Activated naive CD4-positive, alpha-beta T cell treated with anti-CD3 and anti-CD28 coated beads for 36 hours (primary cell): Measurements from ENCODE around the gene FAM20C. TPM values are rescaled to one million over a fixed set of nuclear protein-coding genes. Genes with fewer than 3 reads are reported as not detected.

Source experiments
- CTCF ChIA-PET: fragments of 350-600 bp; sonication (Branson Sonifier 250); formaldehyde crosslinking; loops from one replicate; lab custom pipeline; 2021; ENCODE audit warnings: antibody characterized with exemption; lab: Charles Lee
- DNase-seq: peaks from one replicate; pipeline ENCODE4 v3.0.0-alpha.2; 2020
- H3K27ac Mint-ChIP-seq: one replicate; pipeline ENCODE4 v1.8.0; 2021; ENCODE audit warnings: mild to moderate bottlenecking, mixed read lengths
- H3K27me3 Mint-ChIP-seq: one replicate; pipeline ENCODE4 v1.8.0; 2021; ENCODE audit warnings: low read depth, mixed read lengths
- H3K36me3 Mint-ChIP-seq: one replicate; pipeline ENCODE4 v1.8.0; 2021; ENCODE audit warnings: low read depth, mixed read lengths
- H3K4me1 Mint-ChIP-seq: one replicate; pipeline ENCODE4 v1.8.0; 2021; ENCODE audit warnings: low read depth, mixed read lengths
- H3K4me3 Mint-ChIP-seq: one replicate; pipeline ENCODE4 v1.8.0; 2021; ENCODE audit warnings: mild to moderate bottlenecking, moderate library complexity, mixed read lengths
- H3K9me3 Mint-ChIP-seq: one replicate; pipeline ENCODE4 v1.8.0; 2021; ENCODE audit warnings: mixed read lengths
- intact Hi-C: fragments of 100-400 bp; cut with micrococcal nuclease; formaldehyde crosslinking; loops from one replicate; pipeline ENCODE4 v1.15.1; 2023
- total RNA-seq, 2 experiments: library from RNA; stranded (reverse); gene quantifications; one replicate each; pipeline ENCODE4 v1.2.3, GENCODE V29; 2021

Gene FAM20C
- total RNA-seq, 2 experiments from 2014 or later: 0.26 to 0.91 TPM

DNA sequence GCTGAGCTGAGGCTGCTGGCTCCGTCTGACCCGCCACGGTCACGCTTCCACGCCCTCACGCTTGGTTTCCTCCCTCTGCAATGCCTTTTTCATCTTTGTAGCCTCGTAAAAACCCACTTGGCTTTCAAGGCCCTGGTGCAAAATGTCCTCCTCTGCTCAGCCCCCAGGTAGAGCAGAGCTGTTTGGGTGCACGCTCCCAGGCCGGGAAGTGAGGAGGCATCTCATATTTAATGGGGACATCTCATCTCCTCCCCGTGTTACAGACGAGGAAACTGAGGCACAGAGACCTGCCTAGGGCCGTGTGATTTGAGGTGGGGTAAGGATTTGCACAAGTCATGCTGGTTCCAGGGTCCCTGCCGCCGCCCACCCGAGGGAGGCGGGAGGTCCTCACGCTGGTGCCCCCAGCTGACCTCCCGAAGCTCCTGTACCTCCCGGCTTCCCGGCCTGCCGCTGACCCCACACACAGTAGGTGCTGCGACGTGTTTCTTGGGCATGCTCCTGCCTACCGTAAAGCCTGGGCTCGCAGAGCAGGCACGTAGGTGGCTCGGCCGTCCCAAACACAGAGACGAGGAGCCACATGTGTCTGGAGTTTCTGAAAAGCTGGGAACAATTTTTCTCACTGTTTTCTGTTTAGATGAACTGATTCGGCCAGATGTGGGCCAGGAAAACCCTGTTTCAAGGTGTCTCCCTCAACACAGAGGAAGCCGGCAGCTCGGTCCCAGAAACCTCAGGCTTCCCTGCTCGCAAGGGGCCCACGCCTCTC, 109.1 kb downstream of the FAM20C start:
- H3K4me1 Mint-ChIP-seq: no peaks in the 10 kb centered on the region
- intact Hi-C loops: no loop called here
- CTCF ChIA-PET: no interaction called here
- no peaks in the 10 kb centered on the region for H3K27me3 Mint-ChIP-seq
- H3K9me3 Mint-ChIP-seq: no peaks in the 10 kb centered on the region
- no peak for DNase-seq
- H3K4me3 Mint-ChIP-seq: no peak overlapping the region
- H3K27ac Mint-ChIP-seq: no peak overlapping the region
- no peaks in the 10 kb centered on the region for H3K36me3 Mint-ChIP-seq

DNA sequence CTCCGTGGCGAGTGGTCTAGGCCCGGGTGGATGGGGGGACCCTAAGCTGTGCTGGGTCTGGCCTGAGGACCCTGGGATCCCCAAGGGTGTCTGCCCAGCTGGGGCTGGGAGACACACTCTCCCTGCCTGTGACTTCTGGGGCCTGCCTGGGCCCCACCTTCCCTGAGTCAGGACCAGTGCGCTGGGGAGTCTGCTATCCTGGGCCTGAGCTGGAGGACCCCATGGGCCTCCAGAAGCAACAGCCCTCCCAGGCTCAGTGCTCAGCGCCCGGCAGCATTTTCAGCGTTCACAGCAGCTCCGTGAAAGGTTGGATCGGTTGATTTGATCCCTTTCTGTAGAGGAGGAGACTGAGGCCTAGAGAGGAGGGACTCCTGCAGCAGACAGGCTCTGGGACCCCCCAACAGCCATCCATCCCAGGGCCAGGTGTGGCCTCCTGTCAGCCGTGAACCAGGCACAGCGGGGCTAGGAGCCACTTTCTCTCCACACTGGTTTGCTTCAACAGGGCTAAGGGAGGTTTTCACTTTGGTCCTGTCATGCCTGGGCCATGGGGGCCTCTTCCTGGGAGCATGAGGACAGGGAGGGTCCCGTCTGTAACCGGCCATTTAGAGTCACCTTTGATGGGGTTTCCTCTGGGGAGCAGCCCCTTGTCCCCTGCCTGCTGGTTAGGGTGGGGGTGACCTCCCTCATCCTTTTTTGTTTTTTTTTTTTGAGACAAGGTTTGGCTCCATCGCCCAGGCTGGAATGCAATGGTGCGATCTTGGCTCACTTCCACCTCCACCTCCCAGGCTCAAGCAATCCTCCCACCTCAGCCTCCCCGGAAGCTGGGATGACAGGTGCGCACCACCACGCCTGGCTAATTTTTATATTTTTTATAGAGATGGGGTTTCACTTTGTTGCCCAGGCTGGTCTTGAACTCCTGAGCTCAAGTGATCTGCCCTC, 110.0 kb downstream of the FAM20C start:
- DNase-seq: no peak
- H3K27ac Mint-ChIP-seq: no peak overlapping the region
- H3K9me3 Mint-ChIP-seq: no peaks in the 10 kb centered on the region
- CTCF ChIA-PET: no interaction called here
- no peaks in the 10 kb centered on the region for H3K36me3 Mint-ChIP-seq
- no peaks in the 10 kb centered on the region for H3K4me1 Mint-ChIP-seq
- H3K27me3 Mint-ChIP-seq: no peaks in the 10 kb centered on the region
- H3K4me3 Mint-ChIP-seq: no peak overlapping the region
- intact Hi-C loops: no loop called here

DNA sequence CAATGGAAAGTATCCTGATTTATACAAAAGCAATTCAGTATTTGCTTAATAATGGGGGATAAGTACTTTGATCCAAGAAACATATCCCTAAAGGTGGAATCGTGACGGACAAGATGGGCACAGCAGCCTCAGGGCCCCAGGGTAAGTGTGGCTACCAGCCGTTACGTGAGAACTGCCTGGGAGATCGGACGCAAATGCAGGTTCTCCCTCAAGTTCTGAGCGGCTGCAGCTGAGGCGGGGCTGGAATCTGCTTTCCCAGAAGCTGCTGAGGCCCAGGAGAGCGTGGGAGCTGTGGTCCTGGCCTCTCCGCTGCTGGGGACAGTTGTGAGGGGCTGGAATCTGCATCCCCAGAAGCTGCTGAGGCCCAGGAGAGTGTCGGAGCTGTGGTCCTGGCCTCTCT, 111.1 kb downstream of the FAM20C start:
- intact Hi-C loops: no loop called here
- Mint-ChIP-seq H3K36me3 (no peaks in the 10 kb centered on the region), H3K27ac (no peak overlapping the region), H3K9me3 (peaks cover 7% of the 10 kb centered on the region), H3K4me3 (no peak overlapping the region), H3K27me3 (no peaks in the 10 kb centered on the region), H3K4me1 (no peaks in the 10 kb centered on the region)
- CTCF ChIA-PET: no interaction called here
- no peak for DNase-seq

DNA sequence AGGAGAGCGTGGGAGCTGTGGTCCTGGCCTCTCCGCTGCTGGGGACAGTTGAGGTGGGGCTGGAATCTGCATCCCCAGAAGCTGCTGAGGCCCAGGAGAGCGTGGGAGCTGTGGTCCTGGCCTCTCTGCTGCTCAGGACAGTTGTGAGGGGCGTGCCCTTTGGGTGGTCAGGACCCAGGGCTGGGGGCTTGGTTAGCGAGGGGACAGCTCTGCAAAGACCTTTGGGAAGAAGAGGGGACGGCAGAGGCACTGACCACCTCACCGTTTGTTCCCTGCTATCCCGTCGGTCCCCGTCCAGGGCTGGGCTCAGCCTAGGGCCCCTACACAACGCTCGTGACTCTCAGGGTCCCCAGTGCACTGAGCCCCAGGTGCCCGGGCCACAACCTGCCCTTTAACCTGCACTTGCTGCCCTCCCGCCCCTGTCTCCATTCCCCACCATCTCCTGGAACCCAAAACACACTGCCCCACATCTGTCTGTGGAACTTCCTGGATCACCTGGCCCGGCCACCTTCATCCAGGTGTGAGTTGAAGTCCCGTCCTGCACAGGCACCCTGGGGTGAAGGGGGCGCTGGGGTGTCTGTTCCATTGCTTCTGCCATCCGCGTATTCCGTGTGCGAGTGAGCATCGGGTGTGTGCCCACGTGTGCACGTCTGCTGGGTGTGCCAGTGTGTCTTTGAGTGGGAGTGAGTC, 111.7 kb downstream of the FAM20C start:
- peak; percentile 2 for DNase-seq
- Mint-ChIP-seq H3K4me1 (no peaks in the 10 kb centered on the region), H3K9me3 (peaks cover 7% of the 10 kb centered on the region), H3K36me3 (no peaks in the 10 kb centered on the region), H3K27ac (no peak overlapping the region), H3K27me3 (no peaks in the 10 kb centered on the region), H3K4me3 (no peak overlapping the region)
- CTCF ChIA-PET: no interaction called here
- intact Hi-C loops: no loop called here

DNA sequence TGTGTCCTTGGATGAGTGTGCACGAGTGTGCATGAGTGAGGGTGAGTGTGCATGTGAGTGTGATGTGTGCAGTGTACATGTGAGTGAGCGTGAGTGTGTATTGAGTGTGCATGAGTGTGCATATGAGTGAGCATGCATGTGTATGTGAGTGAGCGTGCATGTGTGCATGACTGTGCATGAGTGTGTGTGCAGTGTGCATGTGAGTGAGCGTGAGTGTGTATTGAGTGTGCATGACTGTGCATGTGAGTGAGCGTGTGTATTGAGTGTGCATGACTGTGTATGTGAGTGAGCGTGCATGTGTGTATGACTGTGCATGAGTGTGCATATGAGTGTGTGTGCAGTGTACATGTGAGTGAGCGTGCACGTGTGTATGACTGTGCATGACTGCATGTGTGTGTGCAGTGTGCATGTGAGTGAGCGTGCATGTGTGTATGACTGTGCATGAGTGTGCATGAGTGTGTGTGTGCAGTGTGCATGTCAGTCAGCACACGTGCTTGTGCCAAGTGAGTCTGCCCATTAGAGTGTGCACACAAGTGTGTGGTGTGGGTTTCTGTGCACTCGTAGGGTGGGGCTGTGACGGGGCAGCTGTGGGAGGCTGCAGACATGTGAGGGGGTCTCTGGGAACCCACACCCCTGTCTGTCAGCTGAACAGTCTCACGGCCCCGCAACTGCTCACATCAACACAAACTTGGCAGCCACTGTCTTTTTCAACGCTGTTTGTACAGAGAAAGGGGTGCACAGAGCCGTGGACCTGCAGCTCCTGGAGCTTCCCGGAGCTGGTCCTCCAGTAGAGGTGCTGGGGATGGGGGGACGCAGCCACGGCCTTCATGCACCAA, 112.4 kb downstream of the FAM20C start:
- Mint-ChIP-seq H3K4me3 (no peak overlapping the region), H3K27me3 (no peaks in the 10 kb centered on the region), H3K9me3 (peaks cover 7% of the 10 kb centered on the region), H3K4me1 (no peaks in the 10 kb centered on the region), H3K36me3 (no peaks in the 10 kb centered on the region), H3K27ac (no peak overlapping the region)
- intact Hi-C loops: no loop called here
- peak; percentile 1 for DNase-seq
- CTCF ChIA-PET: interaction anchor here (0.9 kb wide), 1 partner anchor 41 kb away, joined by 3 read pairs; no protein-coding TSS in a partner anchor

DNA sequence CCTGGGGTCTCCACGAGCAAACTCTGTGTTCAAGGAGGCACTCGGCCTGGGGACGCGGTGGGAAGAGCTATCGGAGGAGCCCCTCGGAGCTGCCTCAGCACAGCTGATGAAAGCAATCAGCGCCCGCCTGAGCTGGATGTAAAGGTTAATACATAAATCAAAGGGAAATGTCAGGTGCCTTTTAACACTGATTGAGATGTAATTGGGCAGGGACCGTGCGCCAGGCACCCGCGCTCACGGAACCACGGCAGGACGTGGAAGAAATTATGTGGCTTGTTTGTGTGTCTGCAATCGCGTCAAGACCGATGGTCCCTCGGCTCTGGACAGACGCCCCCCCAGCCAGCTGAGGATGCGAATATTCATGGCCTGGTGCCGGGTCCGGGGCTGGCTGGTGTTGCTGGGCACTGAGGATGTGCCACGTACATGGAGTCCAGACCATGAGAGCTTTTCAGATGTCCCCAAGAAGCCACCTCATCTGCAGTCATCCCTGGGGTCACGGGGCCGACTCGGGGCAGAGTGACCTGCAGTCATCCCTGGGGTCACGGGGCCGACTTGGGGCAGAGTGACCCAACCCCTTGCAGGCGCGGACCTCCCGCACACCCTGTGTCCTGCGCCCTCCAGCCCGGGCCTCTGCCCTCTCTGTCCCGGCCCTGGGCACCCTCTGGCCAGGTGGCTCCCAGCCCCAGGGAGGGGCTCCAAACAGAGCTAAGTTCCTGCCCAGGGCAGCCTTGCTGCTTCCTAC, 113.2 kb downstream of the FAM20C start:
- H3K9me3 Mint-ChIP-seq: peaks cover 7% of the 10 kb centered on the region
- intact Hi-C loops: no loop called here
- H3K36me3 Mint-ChIP-seq: no peaks in the 10 kb centered on the region
- DNase-seq: peak; percentile 3
- H3K27me3 Mint-ChIP-seq: no peaks in the 10 kb centered on the region
- H3K4me1 Mint-ChIP-seq: no peaks in the 10 kb centered on the region
- no peak overlapping the region for H3K27ac Mint-ChIP-seq
- no peak overlapping the region for H3K4me3 Mint-ChIP-seq
- CTCF ChIA-PET: interaction anchor here (0.9 kb wide), 1 partner anchor 42 kb away, joined by 3 read pairs; no protein-coding TSS in a partner anchor

DNA sequence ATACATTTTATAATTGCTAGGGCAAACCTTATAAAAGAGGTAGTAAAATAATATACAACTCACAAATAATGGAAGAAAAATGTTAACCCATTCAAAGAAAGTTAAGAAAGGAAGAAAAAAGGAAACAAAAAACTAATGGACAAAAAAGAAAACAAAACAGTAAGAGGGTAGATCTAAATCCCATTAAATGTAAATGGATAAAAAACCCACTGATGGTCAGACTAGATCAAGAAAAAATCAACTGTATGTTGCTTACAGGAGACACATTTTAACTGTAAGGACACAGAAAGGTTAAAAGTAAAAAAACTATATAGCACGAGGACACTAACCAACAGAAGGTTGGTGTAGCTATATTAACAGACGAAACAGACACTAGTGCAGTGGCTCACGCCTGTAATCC, 115.6 kb downstream of the FAM20C start:
- H3K36me3 Mint-ChIP-seq: no peaks in the 10 kb centered on the region
- no peak overlapping the region for H3K4me3 Mint-ChIP-seq
- intact Hi-C loops: no loop called here
- H3K27me3 Mint-ChIP-seq: peaks cover 9% of the 10 kb centered on the region
- CTCF ChIA-PET: interaction anchor here (1.1 kb wide), 2 partner anchors 14 to 467 kb away, joined by 3 to 5 read pairs; no protein-coding TSS in a partner anchor
- no peak overlapping the region for H3K27ac Mint-ChIP-seq
- no peaks in the 10 kb centered on the region for H3K4me1 Mint-ChIP-seq
- DNase-seq: no peak
- peaks cover 7% of the 10 kb centered on the region for H3K9me3 Mint-ChIP-seq

DNA sequence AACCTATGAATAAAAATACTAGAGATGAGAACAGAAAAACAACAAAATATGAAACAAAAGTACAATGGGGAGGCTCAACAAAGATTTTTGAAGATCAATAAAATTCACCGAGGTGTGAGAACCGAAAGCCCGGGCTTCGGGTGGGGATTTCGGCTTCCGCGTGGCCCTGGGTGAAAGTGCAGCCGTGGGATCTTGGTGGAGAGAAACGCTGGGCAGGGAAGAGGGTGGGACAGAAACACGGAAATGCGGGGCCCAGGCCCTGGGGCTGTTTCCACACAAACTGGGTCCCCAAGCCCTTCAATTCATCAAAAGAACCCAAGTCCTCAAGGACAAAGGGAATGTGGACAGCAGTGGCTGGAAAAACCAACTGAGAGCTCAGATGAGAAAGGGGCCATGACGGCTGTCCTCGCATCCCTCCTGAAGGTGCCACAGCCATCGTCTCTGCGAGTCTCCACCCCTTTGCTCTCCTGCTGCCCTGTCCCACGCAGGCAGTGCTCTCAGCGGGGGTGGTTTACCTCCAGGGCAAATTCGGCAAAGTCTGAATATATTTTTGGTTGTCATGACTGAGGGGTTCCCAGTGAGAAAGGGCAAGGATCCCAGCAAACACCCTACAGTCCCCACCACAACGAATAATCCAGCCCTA, 117.3 kb downstream of the FAM20C start:
- intact Hi-C loops: no loop called here
- CTCF ChIA-PET: no interaction called here
- no peak overlapping the region for H3K4me3 Mint-ChIP-seq
- H3K27me3 Mint-ChIP-seq: peaks cover 9% of the 10 kb centered on the region
- no peaks in the 10 kb centered on the region for H3K4me1 Mint-ChIP-seq
- H3K27ac Mint-ChIP-seq: no peak overlapping the region
- H3K9me3 Mint-ChIP-seq: peaks cover 7% of the 10 kb centered on the region
- DNase-seq: no peak
- no peaks in the 10 kb centered on the region for H3K36me3 Mint-ChIP-seq

Other genes starting within 250 kb of the FAM20C start
- not detected for gene FOXL3, start 97.6 kb downstream of the FAM20C start, total RNA-seq